ENCODE results near the gene SRR. TPM values are rescaled to one million over a fixed set of nuclear protein-coding genes. Genes with fewer than 3 reads are reported as not detected.
"Not testable (repeated sequence)": the region's sequence is repeated elsewhere in the genome, so short reads cannot be mapped to it uniquely, and the experiment has no call there.

The SRR gene
- total RNA-seq, 1 experiment from 2014 or later: 52.3 TPM

DNA sequence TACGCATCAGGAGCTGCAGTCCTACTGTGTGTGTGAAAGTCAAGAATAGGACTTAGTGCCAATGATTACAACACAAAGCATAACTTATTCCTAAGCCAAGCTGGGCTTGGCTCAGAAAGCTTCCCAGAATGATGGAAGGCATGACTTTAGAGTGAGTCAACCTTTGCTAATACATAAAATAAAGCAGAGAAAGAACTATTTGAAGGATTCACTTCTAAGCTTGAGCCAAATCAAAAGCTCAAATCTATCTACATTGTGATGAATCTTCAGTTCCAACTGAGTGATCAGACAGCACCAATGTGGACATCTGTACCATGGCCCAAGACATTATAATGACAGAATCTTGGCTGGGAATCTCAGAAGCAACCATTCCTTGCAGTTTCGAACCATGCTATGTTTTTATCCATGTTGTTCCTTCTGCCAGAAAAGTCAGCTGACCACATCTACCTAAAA lies 41.6 kb upstream of the SRR start:
- BruUV-seq (replicated peaks): no TSS peak
- Histone ChIP-seq H2AFZ (no peak overlapping the region), H3K9me3 (ENCODE audit: insufficient read depth, low read depth) (no peaks in the 10 kb centered on the region), H3K4me2 (no peak overlapping the region), H3K27ac (peak overlapping the region; percentile 18), H3K9me2 (ENCODE audit: insufficient read depth) (no peaks in the 10 kb centered on the region), H3K4me3 (no peak overlapping the region), H3K36me3 (ENCODE audit: low read depth) (no peaks in the 10 kb centered on the region; the same call in 1 of the 2 replicates), H4K20me1 (ENCODE audit: insufficient read depth) (peaks cover 5% of the 10 kb centered on the region; the same call in 1 of the 2 replicates), H3K4me1 (replicated peaks; ENCODE audit: insufficient read depth) (no peaks in the 10 kb centered on the region; the same call in 1 of the 2 replicates), H3K79me2 (ENCODE audit: low read depth) (0 out of 2 replicates have a peak, but pooled peaks cover 3% of the 10 kb centered on the region), H3F3A (ENCODE audit: insufficient read depth, low read depth) (peaks cover 16% of the 10 kb centered on the region; the same call in 1 of the 2 replicates), H3K27me3 (ENCODE audit: insufficient read depth, low read depth) (no peaks in the 10 kb centered on the region)
- TF ChIP-seq, protein P1, sequence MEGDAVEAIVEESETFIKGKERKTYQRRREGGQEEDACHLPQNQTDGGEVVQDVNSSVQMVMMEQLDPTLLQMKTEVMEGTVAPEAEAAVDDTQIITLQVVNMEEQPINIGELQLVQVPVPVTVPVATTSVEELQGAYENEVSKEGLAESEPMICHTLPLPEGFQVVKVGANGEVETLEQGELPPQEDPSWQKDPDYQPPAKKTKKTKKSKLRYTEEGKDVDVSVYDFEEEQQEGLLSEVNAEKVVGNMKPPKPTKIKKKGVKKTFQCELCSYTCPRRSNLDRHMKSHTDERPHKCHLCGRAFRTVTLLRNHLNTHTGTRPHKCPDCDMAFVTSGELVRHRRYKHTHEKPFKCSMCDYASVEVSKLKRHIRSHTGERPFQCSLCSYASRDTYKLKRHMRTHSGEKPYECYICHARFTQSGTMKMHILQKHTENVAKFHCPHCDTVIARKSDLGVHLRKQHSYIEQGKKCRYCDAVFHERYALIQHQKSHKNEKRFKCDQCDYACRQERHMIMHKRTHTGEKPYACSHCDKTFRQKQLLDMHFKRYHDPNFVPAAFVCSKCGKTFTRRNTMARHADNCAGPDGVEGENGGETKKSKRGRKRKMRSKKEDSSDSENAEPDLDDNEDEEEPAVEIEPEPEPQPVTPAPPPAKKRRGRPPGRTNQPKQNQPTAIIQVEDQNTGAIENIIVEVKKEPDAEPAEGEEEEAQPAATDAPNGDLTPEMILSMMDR (conservative IDR thresholded peaks at IDR 0.05): no peak
- TF ChIP-seq EZH2 (IDR thresholded peaks at IDR 0.05; ENCODE audit: low read depth): no peak
- ChIA-PET POLR2A (ENCODE audit: unreplicated experiment) (interaction anchor here (0.6 kb wide), 1 partner anchor 26 kb away, joined by 5 read pairs; no protein-coding TSS in a partner anchor), CTCF (interaction anchor here (0.6 kb wide), 1 partner anchor 400 kb away, joined by 7 read pairs; no protein-coding TSS in a partner anchor)
- intact Hi-C loops (cut with micrococcal nuclease; ENCODE audit: unreplicated experiment): no loop called here
- DNase-seq: no peak

DNA sequence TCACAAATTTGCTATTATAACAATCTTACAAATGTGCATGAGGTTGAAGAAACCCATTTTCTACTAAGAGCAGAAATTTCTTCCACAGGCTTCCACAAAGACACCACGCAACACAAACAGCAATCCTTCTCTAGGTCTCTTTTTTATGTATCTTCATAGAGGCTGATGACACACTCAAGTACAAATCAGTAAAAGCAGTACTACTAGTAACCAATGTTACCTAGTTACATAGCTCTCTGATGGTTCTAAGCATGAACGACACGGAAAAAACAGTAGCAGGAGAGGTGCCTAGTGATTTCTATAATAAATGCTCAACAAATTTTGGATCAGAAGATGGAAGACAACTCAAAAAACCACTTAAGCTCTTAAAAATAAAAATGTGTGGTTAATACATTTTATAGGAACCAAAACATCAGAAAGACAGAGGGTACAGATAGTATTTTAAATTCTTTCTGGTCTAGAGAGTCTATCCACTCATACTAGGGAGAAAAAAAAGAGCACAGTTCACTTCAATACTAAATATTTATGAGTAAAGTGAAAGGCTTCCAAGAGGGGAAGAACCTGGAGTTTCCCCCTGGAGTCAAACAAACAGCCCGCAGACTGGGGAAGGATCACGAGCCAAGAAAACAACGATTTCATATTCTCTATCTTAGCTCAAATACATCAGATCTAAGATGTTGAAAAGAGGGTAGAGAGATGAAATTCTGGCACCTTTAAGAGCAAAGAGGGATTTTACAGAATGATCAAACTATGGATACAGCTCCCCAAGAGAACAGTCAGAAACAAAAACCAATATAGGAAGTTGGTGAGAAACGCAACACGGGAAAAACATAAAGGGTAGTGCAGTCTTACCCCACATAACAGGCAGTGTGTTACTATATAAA lies 40.3 kb upstream of the SRR start:
- Histone ChIP-seq H3K4me2 (no peak overlapping the region), H3K4me3 (no peak overlapping the region), H3K36me3 (ENCODE audit: low read depth) (no peaks in the 10 kb centered on the region; the same call in 1 of the 2 replicates), H3K79me2 (ENCODE audit: low read depth) (0 out of 2 replicates have a peak, but pooled peaks cover 3% of the 10 kb centered on the region), H3K9me3 (ENCODE audit: insufficient read depth, low read depth) (no peaks in the 10 kb centered on the region), H3K27me3 (ENCODE audit: insufficient read depth, low read depth) (no peaks in the 10 kb centered on the region), H3K4me1 (replicated peaks; ENCODE audit: insufficient read depth) (no peaks in the 10 kb centered on the region; the same call in 1 of the 2 replicates), H3F3A (ENCODE audit: insufficient read depth, low read depth) (peaks cover 16% of the 10 kb centered on the region; the same call in 1 of the 2 replicates), H2AFZ (no peak overlapping the region), H3K27ac (no peak overlapping the region), H3K9me2 (ENCODE audit: insufficient read depth) (no peaks in the 10 kb centered on the region), H4K20me1 (ENCODE audit: insufficient read depth) (0 out of 2 replicates have a peak, but pooled peaks cover 5% of the 10 kb centered on the region)
- POLR2A ChIA-PET (ENCODE audit: unreplicated experiment): no interaction called here
- no TSS peak for BruUV-seq (replicated peaks)
- DNase-seq: no peak
- CTCF ChIA-PET: interaction anchor here (0.6 kb wide), 2 partner anchors 120 to 1657 kb away, joined by 6 to 9 read pairs; no protein-coding TSS in a partner anchor
- intact Hi-C loops (cut with micrococcal nuclease; ENCODE audit: unreplicated experiment): no loop called here
- no peak for TF ChIP-seq EZH2 (IDR thresholded peaks at IDR 0.05; ENCODE audit: low read depth)
- TF ChIP-seq, protein P1 (conservative IDR thresholded peaks at IDR 0.05): no peak

DNA sequence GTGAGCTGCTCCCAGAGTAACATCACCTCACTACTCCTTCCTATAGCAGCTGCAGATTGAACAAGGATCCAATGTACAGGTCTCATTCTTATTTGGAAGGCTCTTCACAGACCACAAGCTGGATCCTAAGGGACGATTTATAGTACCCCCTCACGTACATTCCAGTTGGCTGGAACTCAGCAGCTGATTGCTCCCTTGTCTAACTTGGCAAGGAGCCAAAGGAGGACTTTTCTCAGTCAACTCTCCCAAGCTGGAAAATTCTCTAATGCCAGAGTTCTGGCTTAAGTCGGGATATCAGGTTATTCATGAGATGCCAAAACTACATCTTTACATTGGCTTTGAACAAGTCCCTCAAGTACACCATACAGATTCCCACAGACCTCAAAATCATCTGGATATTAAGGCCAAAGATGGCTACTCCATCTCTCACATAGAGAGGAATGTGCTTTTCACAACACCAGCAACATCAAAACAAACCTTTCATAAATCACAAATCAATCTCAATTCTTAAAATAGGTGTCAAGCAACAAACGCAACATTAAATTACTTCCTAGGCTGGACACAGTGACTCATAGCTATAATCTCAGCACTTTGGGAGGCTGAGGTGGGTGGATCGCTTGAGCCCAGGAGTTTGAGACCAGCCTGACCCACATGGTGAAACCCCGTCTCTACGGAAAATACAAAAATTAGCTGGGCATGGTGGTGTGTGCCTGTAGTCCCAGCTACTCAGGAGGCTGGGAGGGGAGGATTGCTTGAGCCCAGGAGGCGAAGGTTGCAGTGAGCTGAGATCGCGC lies 39.5 kb upstream of the SRR start:
- H3K9me3 ChIP-seq (ENCODE audit: insufficient read depth, low read depth): no peaks in the 10 kb centered on the region
- H3F3A ChIP-seq (ENCODE audit: insufficient read depth, low read depth): peaks cover 16% of the 10 kb centered on the region; the same call in 1 of the 2 replicates
- H3K4me2 ChIP-seq: no peak overlapping the region
- no peak overlapping the region for H2AFZ ChIP-seq
- H4K20me1 ChIP-seq (ENCODE audit: insufficient read depth): 0 out of 2 replicates have a peak, but pooled peaks cover under 1% of the 10 kb centered on the region
- ChIA-PET CTCF (no interaction called here), POLR2A (ENCODE audit: unreplicated experiment) (no interaction called here)
- H3K4me1 ChIP-seq (replicated peaks; ENCODE audit: insufficient read depth): no peaks in the 10 kb centered on the region; the same call in 1 of the 2 replicates
- H3K79me2 ChIP-seq (ENCODE audit: low read depth): 0 out of 2 replicates have a peak, but pooled peaks cover 3% of the 10 kb centered on the region
- intact Hi-C loops (cut with micrococcal nuclease; ENCODE audit: unreplicated experiment): no loop called here
- H3K27ac ChIP-seq: no peak overlapping the region
- no peak for DNase-seq
- no peaks in the 10 kb centered on the region for H3K9me2 ChIP-seq (ENCODE audit: insufficient read depth)
- H3K36me3 ChIP-seq (ENCODE audit: low read depth): no peaks in the 10 kb centered on the region; the same call in 1 of the 2 replicates
- BruUV-seq (replicated peaks): no TSS peak
- no peak for TF ChIP-seq EZH2 (IDR thresholded peaks at IDR 0.05; ENCODE audit: low read depth)
- TF ChIP-seq, protein P1 (conservative IDR thresholded peaks at IDR 0.05): no peak
- H3K27me3 ChIP-seq (ENCODE audit: insufficient read depth, low read depth): no peaks in the 10 kb centered on the region
- H3K4me3 ChIP-seq: no peak overlapping the region

DNA sequence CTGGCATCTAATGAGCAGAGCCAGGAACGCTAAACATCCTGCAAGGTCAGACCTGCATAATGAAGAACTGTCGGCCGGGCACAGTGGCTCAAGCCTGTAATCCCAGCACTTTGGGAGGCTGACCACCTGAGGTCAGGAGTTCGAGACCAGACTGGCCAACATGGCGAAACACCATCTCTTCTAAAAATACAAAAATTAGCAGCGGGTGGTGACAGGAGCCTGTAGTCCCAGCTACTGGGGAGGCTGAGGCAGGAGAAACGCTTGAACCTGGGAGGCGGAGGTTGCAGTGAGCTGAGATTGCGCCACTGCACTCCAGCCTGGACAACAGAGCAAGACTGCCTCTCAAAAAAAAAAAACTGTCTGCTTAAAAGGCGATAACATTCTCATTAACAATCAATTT lies 38.6 kb upstream of the SRR start:
- H3K27me3 ChIP-seq (ENCODE audit: insufficient read depth, low read depth); H3K9me2 ChIP-seq (ENCODE audit: insufficient read depth); POLR2A ChIA-PET (ENCODE audit: unreplicated experiment); H3K9me3 ChIP-seq (ENCODE audit: insufficient read depth, low read depth); H4K20me1 ChIP-seq (ENCODE audit: insufficient read depth); H3K4me1 ChIP-seq (replicated peaks; ENCODE audit: insufficient read depth); H3K79me2 ChIP-seq (ENCODE audit: low read depth); intact Hi-C loops (cut with micrococcal nuclease; ENCODE audit: unreplicated experiment); H3K4me3 ChIP-seq; H3K4me2 ChIP-seq; H3K27ac ChIP-seq; H2AFZ ChIP-seq; BruUV-seq (replicated peaks); H3K36me3 ChIP-seq (ENCODE audit: low read depth); DNase-seq; CTCF ChIA-PET: not testable (repeated sequence)
- peaks cover 16% of the 10 kb centered on the region; the same call in 1 of the 2 replicates for H3F3A ChIP-seq (ENCODE audit: insufficient read depth, low read depth)
